GM19043 (cell line): ENCODE data around the gene SPSB2.

Experiments
- ATAC-seq: cut with Tn5 transposase; IDR thresholded peaks from one replicate; pipeline ENCODE4 v1.9.1; 2021; ENCODE audit warnings: low read depth; ENCODE audit not compliant: unreplicated experiment

The SPSB2 gene

GRCh38 chr12:6834254-6834653 lies 38.8 kb downstream of the SPSB2 start:
- ATAC-seq: no peak

- ATAC-seq: no peak
Measured at GRCh38 chr12:6833189-6833890, 39.8 kb downstream of the SPSB2 start.

GRCh38 chr12:6832125-6832524 lies 41.0 kb downstream of the SPSB2 start:
- ATAC-seq: no peak

DNA sequence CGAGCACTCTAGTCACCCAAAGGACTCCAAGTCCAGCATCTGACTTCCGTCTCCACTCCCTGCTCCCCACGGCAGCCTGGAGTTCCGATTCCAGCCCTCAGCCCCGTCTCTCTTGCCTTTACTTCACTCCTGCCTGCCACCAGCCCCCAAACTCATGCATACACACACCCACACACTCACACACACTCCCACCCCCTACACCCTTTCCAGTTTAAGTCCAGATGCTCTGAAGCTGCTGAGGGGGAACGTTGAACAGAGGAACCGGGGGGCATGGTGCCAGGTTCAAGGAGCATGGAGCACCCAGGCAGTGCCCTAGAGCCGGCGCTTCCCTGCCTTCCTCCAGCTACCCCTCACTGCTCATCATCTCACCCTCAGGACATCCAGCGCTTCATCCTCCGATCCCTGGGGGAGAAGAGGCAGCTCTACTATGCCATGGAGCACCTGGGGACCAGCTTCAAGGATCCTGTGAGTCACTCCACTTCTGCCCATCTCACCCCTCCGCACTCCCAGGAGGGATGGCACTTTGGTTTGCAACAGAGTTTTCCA lies 41.6 kb downstream of the SPSB2 start:
- ATAC-seq: no peak

GRCh38 chr12:6830999-6831398 lies 42.1 kb downstream of the SPSB2 start:
- ATAC-seq: no peak

DNA sequence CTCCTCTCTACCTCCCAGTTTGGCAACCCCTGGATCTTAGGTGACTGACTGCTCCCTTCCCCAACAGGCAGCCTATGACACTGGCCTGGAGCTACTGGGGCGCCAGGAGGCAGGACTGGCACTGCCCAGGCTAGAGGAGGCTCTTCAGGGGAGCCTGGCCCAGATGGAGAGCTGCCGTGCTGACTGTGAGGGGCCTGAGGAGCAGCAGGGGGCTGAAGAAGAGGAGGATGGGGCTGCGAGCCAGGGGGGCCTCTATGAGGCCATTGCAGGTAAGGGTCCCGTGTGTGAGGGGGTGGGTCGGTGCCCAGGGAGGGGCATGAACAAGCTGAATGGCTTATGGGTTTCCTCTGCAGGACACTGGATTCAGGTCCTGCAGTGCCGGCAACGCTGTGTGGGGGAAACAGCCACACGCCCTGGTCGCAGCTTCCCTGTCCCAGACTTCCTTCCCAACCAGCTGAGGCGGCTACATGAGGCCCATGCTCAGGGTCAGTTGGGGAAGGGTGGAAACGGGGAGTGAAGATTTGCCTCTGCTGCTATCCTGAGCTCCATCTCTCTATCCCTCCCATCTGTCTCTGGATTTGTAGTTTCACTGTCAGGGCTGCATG lies 42.7 kb downstream of the SPSB2 start:
- no peak for ATAC-seq

GRCh38 chr12:6829536-6830220 lies 43.4 kb downstream of the SPSB2 start:
- ATAC-seq: no peak

DNA sequence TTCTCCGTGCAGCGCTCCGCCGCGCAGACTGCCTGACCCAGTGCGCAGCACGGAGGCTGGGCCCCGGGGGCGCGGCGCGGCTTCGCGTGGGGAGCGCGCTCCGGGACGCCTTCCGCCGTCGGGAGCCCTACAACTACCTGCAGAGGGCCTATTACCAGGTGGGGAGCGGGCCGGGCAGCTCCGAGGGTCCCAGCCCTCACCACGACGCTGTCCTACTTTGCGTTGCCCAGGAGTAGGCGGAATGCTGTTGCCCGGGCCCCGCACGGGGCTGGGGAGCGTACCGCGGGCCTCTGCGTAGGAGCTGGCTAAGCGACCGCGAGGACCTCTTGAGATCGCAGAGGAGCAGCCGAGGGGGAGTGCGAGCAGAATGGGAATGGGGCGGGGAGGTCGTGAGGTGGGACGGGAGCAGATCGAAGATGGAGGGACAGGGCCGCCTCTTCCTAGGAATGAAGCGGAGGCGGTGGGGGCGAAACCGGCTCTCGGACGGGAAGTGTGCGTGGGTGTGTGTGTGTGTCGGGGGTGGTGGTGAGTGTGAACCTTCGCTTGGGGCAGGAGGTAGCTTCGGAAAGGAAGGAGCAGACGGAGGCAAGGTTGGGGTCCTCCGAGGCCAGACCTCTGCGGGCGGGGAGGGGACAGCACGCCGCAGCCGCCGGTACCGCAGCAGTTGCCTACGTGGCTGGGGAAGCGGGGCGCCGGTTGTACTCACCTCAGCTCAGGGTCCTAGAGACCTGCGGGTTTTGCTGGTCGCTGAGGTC lies 44.1 kb downstream of the SPSB2 start:
- ATAC-seq: no peak

GRCh38 chr12:6827982-6828780 lies 44.9 kb downstream of the SPSB2 start, which contains the start of gene P3H3:
P3H3 (plus strand) TSS chr12:6828407; CDS start chr12:6828441, 34 bp downstream.
- ATAC-seq: no peak

DNA sequence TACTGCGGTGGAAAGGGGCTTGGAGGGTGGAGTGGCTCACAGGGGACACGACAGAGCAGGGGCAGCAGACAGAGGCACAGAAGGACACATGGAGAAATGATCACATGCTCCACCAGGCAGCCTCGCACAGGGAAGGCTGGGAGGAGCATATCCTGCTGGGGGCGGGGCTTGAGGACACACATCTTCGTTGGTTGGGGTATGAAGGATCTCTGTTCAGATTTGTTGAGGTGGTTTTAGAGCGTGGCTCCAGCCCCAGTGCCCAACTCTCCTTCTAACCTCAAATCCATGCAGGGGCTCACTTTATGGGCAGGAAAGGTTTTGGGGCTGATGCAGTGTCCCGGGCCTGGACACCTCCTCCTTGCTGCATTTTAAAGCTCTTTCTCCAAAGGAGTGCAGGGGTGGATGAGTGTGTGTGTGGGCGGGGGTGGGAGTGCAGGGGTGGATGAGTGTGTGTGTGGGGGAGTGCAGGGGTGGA lies 45.6 kb downstream of the SPSB2 start:
- ATAC-seq: no peak

DNA sequence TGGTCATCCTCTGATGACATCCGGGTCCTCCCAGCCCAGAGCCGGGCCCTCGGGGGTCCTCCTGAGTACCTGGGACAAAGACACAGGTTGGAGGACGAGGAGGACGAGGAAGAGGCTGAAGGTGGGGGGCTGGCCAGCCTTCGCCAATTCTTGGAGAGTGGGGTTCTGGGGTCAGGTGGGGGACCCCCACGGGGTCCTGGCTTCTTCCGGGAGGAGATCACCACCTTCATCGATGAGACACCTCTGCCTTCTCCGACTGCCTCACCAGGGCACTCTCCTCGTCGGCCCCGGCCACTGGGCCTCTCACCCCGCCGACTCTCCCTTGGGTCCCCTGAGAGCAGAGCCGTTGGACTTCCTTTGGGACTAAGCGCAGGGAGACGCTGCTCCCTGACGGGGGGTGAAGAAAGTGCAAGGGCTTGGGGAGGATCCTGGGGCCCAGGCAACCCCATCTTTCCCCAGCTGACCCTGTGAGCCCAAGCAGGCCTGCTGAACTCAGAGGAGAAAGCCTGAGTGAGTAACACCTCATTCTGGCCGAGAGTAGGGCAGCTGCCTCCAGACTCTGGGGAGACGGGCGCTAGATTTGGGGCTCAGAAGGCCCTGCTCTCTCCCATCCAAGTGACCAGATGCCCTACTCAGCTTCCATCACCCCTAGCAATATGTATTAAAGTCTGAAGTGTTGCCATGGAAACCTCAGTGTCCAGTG lies 46.2 kb downstream of the SPSB2 start:
- ATAC-seq: no peak

DNA sequence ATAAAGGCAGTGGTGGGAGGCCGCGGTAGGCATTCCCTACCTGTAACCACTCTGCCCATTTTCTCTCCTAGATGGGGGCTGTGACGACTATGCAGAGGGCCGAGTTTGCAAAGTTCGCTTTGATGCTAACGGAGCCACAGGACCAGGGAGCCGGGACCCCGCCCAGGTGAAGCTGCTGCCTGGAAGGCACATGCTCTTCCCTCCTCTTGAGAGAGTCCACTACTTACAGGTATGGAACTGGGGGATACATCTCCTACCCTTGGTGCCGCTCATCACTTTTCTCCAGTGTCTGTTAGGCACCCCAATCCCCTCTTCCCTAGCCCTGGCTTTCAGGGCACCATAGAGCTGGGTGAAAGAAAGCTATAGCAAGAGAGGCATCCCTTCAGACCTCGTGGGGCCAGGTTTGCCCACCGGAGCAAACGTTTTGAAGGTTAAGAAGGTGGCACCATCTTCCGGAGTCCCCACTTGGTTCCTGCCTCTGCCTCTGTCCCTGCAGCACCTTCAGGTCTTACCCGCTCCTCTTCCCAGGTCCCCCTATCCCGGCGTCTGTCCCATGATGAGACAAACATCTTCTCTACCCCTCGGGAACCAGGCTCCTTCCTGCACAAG lies 46.9 kb downstream of the SPSB2 start:
- ATAC-seq: no peak

- ATAC-seq: no peak
Measured at GRCh38 chr12:6825398-6826124, 47.5 kb downstream of the SPSB2 start.

- no peak for ATAC-seq
Measured at GRCh38 chr12:6824901-6825381, 48.2 kb downstream of the SPSB2 start.

GRCh38 chr12:6824085-6824775 lies 48.9 kb downstream of the SPSB2 start:
- ATAC-seq: no peak

GRCh38 chr12:6823182-6824084 lies 49.7 kb downstream of the SPSB2 start:
- ATAC-seq: no peak
